Inferior parietal cortex (tissue), 1 donor: ENCODE measurements around the gene FGF11.
A peak's percentile ranks its signal among the peaks of the same experiment; 100 is the strongest.

Experiments
- DNase-seq: peaks from one replicate; pipeline ENCODE4 v3.0.0-alpha.2; 2016; ENCODE audit errors: extremely low spot score

Gene FGF11

DNA sequence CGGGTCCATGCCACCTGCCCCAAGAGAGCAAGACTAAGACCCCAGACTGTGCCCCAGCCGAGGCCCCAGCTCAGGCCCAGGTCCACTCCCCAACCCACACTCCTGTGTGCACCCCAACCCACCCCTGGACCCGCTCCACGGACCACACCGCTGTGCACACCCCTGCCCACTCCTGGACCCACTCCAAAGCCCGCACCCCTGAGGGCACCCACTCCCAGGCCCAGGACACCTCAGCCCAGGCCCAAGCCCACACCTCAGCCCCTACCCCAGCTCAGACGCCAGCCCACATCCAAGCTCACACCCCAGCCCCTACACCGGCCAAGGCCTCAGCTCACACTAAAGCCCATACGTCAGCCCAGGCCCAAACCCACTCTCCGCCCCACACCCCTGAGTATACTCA, 9.6 kb upstream of the FGF11 start:
- no peak for DNase-seq

DNA sequence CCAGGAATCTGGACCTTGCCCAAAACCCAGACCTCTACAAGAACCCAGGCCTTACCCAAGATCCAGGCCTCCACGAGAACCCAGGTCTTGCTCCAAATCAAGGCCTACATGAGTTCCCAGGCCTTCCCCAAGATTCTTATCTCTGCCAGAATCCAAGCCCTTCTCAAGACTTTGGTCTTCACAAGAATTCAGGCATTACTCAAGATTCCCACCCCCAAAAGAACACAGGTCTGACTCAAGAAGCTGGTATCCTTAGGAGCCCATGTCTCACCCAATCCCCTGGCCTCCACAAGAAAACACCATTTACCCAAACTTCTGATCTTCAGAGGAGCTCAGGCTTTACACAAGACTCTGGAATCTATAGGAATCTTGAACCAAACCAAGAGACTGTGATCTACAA, 8.1 kb upstream of the FGF11 start:
- DNase-seq: no peak

DNA sequence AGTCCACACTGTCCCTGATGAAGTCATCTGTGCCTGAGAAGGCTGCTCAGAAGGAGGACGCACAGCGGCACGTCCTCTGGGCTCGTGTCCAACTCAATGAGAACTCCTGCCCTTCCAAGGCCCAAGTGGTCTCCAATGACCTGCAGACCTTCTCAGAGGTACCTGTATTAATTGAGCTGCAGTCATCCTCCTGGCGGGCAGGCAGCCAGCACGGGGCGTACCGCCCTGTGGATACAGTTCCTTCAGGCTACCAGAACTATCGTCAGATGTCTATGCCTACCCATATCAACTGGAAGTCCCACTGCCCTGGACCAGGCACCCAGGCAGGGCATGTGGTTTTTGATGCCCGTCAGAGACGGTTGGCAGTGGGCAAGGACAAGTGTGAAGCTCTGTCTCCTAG, 7.0 kb upstream of the FGF11 start:
- DNase-seq: no peak

DNA sequence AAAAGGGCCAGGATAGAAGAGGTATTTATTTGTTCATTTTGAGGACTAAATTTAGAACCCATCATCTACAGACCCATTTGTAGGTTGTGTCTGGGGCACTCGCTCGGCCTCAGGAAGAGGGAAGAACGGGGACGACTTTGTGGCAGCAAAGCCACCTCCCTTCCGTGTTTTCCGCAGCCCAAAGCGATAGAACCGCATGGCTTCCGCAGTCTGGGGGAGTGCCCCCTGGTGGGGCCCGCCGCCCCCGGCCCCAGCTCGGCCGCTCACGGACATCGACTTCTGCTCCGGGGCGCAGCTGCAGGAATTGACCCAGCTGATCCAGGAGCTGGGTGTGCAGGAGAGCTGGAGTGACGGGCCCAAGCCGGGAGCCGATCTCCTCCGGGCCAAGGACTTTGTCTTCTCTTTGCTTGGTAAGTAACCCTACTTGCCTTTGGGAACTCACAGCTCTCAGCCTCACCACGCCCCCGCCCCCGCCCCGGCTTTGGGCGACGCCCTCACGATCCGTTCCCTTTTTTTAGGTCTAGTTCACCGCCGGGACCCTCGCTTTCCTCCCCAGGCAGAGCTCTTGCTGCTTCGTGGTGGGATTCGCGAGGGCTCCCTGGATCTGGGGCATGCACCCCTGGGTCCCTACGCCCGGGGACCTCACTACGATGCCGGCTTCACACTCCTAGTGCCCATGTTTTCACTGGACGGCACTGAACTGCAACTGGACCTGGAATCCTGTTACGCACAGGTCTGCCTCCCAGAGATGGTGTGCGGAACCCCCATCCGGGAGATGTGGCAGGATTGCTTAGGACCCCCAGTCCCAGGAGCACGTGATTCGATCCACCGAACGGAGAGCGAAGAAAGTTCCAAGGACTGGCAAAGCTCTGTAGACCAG, 3.4 kb upstream of the FGF11 start:
- DNase-seq: no peak

DNA sequence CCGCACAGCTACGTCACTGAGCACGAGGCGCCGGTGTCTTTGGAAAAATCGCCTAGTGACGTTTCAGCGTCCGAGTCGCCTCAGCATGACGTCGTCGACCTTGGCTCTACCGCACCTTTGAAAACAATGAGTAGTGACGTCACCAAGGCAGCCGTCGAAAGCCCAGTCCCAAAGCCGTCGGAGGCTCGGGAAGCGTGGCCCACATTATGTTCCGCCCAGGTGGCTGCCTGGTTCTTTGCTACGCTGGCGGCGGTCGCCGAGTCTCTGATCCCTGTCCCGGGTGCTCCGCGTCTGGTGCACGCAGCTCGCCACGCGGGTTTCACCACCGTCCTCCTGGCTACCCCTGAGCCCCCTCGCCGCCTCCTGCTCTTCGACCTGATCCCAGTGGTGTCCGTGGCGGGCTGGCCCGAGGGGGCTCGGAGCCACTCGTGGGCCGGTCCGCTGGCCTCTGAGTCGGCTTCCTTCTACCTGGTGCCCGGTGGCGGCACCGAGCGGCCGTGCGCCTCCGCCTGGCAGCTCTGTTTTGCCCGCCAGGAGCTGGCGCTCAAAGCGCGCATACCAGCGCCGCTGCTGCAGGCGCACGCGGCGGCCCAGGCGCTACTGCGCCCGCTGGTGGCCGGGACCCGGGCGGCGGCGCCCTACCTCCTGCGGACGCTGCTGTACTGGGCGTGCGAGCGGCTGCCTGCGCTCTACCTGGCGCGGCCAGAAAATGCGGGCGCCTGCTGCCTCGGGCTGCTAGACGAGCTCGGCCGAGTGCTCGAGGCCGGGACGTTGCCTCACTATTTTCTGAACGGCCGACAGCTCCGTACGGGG, 2.5 kb upstream of the FGF11 start:
- DNase-seq: peak; percentile 40

DNA sequence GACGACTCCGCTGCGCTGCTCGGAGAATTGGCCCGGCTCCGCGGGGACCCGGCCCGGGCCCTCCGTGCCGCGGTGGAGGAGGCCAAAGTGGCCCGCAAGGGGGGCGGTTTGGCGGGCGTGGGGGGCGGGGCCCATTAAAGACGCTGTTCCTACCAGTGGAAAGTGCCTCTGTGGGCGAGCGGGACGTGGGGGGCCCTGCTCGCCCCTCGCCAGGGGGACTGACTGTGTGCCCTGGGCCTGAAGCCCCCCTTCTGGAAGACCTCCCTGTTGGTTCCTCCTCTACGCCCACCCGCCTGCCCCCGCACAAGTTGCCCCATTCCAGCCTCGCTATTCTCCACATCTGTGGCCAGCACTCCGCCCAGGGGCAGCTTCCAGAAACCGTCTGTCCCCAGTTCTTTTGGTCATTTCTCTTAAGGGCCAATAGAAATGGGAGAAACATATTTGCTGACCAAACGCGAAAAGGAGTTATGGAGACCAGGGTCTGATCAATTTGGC, 1.9 kb upstream of the FGF11 start:
- no peak for DNase-seq

DNA sequence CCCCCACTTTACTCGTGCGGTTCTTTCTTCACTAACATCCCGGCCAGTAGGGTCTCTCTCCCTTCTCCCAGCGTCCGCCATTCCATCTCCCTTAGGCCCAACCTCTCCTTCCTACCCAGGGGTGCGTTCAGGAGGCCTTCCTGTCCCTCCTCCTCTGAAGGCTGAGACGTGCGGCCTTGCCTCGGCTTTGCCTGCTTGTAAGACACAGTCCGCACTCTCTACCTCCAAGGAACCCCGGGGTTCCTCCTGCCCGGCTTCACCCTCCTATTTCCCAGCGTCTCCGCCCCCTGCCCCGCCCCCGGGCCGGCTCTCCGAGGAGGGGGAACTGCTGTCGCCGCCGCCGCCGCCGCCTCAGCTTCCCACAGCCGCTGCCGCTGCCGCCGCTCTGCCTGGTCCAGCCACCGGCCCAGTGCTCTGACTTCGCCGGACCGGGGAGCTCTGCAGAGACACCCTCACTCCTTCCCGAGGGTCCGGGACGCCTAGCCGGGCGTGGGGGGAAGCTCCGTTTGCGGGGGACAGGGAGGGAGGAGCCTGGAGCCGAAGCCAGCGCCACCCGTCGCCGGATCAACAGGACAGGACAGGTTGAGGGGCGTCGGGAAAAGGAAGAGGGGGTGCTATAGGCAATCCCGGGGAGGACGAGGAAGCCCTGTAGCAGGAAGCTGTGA, 1.2 kb upstream of the FGF11 start:
- DNase-seq: no peak

DNA sequence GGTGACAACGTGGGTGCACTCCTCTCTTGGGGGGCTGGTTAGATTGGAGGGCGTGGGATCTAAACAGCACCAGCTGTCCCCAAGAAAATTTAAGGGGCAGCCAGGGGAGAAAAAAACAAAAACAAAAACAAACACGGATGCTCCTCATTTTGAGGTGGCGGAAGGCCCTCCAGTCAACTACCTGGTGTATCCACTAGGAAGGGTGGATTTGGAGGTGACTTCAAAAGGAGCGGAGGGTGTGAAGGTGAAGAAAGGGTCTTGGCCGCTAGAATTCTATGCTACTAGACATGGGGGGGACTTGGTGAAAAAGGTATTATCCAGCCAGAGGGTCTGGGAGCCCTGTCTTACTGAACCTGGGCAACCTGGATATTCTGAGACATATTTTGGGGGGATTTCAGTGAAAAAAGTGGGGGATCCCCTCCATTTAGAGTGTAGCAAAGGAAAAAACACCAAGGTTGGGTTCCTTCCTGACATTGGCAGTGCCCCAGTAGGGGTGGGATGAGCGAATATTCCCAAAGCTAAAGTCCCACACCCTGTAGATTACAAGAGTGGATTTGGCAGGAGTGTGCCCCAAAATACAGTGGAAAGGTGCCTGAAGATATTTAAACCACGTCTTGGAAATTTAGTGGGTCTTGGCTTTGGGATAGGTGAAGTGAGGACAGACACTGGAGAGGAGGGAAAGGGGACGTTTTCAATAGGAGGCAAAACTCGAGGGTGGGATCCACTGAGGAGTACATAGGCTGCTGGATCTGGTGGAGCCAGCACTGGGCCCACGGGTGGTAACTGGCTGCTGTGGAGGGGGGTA, 454 bp upstream of the FGF11 start:
- DNase-seq: no peak

DNA sequence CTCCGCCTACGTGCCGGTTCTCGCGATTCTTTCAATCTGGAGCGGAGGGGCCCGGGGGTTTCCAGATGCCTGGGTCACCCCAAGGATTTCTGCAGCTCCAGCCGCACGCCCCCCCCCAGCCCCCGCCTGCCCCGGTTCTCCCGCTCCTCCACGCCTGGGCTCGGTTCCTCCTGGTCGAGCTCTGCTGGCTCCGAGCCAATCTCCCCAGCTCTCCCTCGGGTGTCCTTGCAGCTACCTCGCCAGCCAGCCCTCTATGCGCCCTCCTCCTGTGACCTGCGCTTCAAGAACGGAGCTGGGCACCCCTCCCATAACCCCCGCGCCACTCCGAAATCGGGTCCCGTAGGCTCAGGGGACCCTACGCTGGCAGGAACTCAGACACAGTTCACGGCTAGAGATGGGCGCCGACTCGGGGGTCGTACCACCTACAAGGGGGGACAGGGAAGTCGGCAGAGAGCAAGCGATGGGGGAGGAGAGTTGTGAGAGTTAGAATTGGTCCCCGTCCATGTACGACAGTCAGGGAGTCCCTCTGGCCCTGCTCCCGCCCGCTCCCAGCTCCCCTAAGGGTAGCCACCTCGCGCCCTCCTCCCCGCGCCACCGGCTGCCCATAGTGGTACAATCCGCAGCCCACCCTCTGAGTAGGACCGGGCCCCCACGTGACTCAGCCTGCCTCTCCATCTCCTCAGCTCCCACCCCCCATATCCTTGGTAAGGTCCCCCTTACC, 961 bp downstream of the FGF11 start:
- no peak for DNase-seq

DNA sequence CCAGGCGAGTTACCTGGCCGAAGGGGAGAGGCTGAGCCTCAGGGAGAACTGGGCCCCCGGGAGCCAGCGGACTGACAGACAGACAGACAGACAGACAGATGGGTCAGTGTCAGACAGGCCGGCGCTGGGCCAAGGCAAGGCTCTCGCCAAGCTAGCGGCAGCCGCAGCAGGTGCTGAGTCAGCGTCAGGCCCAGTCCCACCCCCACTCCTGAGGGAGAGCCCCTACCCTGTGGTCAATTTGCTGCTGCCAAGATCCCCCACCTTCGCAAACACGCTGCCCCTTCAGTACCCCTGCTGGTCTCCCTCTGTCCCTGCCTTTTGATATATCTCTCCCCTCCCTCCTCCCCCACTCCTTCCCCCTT, 1.5 kb downstream of the FGF11 start:
- DNase-seq: no peak

DNA sequence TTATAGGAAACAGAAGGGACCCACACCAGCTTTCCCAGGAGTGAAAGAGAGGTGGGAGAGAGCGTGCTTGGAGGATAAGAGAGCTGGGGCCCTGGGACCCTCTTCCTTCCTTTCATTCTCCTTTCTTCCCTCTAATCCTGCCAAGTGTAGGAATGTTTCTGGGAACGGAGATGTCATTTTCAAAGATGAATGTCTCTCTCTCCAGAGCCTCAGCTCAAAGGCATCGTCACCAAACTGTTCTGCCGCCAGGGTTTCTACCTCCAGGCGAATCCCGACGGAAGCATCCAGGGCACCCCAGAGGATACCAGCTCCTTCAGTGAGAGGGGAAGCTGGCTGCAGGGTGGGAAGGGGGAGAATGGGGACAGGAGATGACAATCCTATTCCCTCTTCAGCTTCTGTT, 2.0 kb downstream of the FGF11 start:
- no peak for DNase-seq

DNA sequence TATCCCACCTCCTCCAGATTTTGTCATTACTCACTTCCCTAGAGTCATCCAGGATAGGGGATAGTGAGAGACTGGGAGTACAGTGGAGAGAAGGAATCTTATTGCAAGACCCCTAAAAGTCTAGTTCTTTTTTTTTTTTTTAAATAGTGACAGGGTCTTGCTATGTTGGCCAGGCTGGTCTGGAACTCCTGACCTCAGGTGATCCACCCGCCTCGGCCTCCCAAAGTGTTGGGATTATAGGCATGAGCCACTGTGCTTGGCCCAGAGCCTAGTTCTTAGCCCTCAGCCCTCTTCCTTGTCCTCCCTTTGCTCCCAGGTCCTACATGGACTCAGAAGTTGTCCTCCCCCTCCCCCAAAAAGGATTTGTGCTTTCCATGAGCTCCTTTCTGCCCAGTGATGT, 2.8 kb downstream of the FGF11 start:
- DNase-seq: no peak

DNA sequence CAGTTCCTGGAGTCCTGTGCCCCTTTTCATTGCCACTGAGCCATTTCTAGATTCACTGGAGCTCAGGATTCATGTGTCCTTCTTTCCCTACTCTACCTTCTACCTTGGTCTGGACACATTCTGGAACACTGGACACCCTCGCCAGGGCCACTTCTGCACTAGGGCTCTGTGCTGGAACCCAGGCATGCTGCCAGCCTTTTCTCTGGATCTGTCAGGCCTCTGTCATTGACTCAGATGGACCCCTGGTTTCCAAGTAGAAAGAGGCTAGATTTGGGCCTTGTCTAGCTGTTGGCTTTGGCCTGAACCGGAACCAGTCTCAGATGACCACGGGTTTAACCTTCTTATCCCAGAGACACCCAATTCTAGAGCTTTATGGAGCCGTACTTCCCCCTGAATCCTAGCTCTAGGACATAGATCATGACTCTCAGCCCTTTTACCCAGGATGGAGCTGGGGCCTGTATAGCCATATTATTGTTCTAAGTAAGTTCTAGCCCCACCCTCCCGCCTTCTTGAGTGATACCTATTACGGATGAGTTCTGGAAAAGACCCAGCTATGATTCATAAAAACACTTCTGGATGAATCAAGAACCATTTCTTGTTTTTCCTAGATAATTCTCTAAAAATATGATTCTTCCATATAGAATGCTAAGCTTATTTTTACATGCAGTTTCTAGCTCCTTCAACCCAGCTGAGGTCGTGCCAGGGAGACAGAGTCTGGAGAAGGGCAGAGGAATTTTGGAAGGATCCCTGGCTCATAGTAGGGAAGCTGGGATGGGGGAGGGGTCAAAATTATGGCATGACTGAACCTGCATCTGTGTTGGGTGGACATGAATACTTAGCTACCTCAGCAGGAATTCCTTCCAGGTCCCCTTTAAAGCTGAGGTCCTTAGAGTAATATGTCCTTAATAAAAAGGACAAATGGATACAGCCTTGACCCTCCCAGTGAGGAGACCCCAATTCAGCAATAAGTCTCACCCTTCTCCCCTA, 4.5 kb downstream of the FGF11 start:
- DNase-seq: no peak

DNA sequence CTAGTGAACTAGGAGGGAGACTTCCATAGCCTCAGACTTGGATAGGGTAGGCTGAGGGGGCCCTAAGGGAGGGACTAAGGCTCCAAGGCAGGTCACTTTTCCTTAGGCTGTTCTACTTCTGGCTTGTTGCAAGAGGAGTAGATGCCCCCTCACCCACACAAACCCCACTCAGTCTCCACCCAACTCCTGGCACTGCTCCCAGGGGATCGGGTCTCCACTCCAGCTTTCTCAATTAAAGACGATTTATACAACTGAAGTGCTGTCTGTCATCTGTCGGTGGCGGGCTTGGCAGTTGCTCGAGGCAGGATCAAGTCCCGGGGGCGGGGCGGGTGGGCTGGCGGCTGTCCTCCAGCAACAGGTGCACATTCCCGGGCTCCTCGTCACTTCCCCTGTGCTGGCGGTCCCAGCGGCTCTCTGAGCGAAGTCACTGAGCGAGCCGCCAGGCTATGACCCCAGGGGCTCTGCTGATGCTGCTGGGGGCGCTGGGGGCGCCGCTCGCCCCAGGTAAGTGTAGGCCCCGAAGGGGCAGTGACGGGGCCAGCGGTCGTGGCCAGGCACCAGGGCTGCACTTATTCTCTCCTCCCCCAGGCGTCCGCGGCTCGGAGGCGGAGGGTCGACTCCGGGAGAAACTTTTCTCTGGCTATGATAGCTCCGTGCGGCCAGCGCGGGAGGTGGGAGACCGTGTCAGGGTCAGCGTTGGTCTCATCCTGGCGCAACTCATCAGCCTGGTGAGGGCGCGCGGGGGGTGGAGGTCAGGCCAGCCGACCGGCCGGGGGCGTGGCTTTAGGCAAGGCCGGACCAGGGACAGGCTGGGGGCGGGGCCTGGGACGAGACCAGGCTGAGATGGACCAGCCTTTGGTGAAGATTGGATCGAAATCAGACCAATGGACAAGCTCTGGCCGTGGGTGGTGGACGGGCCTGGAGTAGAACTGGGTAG, 5.6 kb downstream of the FGF11 start, which contains the start of gene CHRNB1:
Gene CHRNB1 (plus strand): TSS at position 380 of the 937 bp plus-strand sequence. CDS start 67 bp downstream, at position 447.
- peak; percentile 57 for DNase-seq

DNA sequence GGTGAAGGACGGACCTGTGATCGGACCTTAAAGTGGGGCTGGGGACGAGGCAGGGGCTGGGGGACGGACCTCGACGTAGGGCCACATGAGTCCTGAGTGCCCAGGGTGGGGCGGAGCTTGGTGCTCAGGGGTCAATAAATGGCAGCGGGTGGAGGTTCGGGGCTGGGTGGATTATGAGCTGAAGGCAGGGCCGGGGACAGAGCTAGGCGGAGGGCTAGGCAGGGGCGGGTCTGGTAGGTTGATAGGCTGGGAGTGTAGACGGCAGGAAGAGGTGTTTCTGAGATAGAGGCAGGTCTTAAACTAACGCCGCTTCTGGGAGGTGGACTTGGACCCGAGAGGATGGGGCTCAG, 6.3 kb downstream of the FGF11 start:
- no peak for DNase-seq

DNA sequence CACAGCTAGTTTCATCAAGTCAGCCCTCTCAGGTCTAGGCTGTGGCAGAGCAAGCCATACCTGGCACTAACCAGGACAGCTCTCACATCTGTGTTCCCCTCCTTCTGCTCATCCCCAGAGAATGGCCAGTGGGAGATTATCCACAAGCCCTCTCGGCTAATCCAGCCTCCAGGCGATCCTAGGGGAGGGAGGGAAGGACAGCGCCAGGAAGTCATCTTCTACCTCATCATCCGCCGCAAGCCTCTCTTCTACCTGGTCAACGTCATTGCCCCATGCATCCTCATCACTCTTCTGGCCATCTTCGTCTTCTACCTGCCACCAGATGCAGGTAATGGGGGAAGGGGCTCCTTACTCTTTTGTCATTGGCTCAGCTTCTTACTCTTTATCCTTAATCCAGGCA, 9.1 kb downstream of the FGF11 start:
- DNase-seq: no peak

DNA sequence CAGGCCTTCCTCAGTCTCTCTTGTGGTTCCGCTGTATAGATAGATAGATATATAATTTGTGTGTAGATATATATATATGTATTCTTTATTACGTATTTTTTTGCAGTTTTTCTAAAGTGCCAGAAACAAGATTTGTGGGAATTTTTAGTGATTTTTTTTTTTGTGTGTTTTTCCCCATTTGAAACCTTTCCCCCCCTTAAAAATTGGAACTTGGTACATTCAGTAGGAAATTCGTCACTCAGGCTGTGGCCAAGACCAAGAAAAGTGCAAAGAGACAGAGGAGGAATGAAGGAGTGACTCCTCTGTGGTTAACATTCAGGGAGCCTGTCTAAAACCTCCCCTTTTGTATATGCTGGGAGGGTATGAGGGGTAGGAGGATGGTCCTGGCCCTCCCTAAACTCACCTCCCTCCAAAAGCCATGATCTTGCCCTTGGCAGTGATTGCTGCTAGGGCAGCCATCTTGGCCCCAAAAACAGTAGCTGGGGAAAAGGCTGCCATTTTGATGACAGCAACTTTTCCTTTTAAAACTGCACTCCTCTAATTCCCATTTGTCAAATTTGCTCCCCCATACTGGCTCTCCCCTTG, 20.7 kb downstream of the FGF11 start:
- no peak for DNase-seq
